Measurements from ENCODE around the gene LRIF1.

DNA sequence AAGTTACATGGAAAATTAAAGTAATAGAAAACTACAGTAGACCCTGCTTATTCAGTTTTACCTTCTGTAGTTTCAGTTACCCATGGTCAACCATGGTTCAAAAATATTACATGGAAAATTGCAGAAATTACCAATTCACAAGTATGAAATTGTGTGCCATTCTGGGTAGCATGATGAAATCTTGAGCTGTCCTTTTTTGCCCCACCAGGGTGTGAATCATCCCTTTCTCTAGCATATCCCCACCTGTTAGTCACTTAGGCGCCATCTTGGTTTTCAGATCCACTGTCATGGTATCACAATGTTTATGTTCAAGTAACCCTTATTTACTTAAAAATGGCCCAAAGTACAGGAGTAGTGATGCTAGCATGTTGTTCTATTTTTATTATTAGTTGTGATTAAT lies 3.5 kb upstream of the LRIF1 start:
- TF ChIP-seq CTCF (conservative IDR thresholded peaks at IDR 0.05) (no peak), ZFX (IDR thresholded peaks at IDR 0.05) (no peak)

Measured in C4-2B (cell line).